IMR-90 (cell line): Measurements from ENCODE around the gene ZNF341. TPM values are rescaled to one million over a fixed set of nuclear protein-coding genes. Genes with fewer than 3 reads are reported as not detected.

Source experiments
- ATAC-seq: fragments of 200-7000 bp; cut with Tn5 transposase; 2 replicates; pipeline ENCODE4 v1.9.1; 2020; ENCODE audit warnings: low read depth, mild to moderate bottlenecking, moderate library complexity
- BruUV-seq: library from RNA; stranded (reverse); fragments of 400-500 nt; replicated peaks from 2 replicates; lab custom pipeline; 2021; lab: Mats Ljungman, UMichigan
- CTCF ChIA-PET: fragments of 300-600 bp; formaldehyde crosslinking; extraction: SDS; loops from one replicate; lab custom pipeline; 2021; ENCODE audit warnings: antibody characterized with exemption; lab: Yijun Ruan, JAX
- POLR2A ChIA-PET: fragments of 300-600 bp; sonication (Branson Sonifier 250); formaldehyde crosslinking; loops from one replicate; lab custom pipeline; 2022; ENCODE audit warnings: antibody characterized with exemption; ENCODE audit not compliant: unreplicated experiment; lab: Charles Lee
- DNase-seq: peaks from one replicate; pipeline ENCODE4 v3.0.0; 2013
- H2AFZ ChIP-seq: replicated peaks from 2 replicates; pipeline ENCODE3; 2013; ENCODE audit warnings: low read length, mild to moderate bottlenecking; ENCODE audit not compliant: poor library complexity
- H2AK5ac ChIP-seq: 2 replicates; pipeline ENCODE4 v1.6.1; 2013; ENCODE audit warnings: low read depth, low read length, inconsistent platforms
- H2AK9ac ChIP-seq: replicated peaks from 2 replicates; pipeline ENCODE3; 2013; ENCODE audit warnings: mild to moderate bottlenecking, low read depth, low read length, moderate library complexity; ENCODE audit not compliant: poor library complexity
- H2BK120ac ChIP-seq: 2 replicates; pipeline ENCODE4 v1.6.1; 2013; ENCODE audit warnings: low read depth, low read length, inconsistent platforms
- H2BK15ac ChIP-seq: 3 replicates; pipeline ENCODE4 v1.6.1; 2013; ENCODE audit warnings: low read depth, low read length, inconsistent platforms
- H2BK20ac ChIP-seq: 2 replicates; pipeline ENCODE4 v1.6.1; 2013; ENCODE audit warnings: low read depth, mild to moderate bottlenecking, inconsistent platforms, low read length, moderate library complexity
- H2BK5ac ChIP-seq: 2 replicates; pipeline ENCODE4 v1.6.1; 2013; ENCODE audit warnings: mild to moderate bottlenecking, low read depth, low read length, inconsistent platforms; ENCODE audit not compliant: poor library complexity, severe bottlenecking
- H3K14ac ChIP-seq: replicated peaks from 2 replicates; pipeline ENCODE4 v1.6.1; 2013; ENCODE audit warnings: low read depth, low read length, inconsistent platforms
- H3K18ac ChIP-seq: 2 replicates; pipeline ENCODE4 v1.6.1; 2013; ENCODE audit warnings: low read depth, low read length, control low read depth
- H3K23ac ChIP-seq: 2 replicates; pipeline ENCODE4 v1.6.1; 2013; ENCODE audit warnings: low read depth, low read length, inconsistent platforms
- H3K27ac ChIP-seq: 2 replicates; pipeline ENCODE4 v1.5.1; 2013; ENCODE audit warnings: mild to moderate bottlenecking, control low read depth, low read length; ENCODE audit not compliant: insufficient read depth
- H3K27me3 ChIP-seq: 2 replicates; pipeline ENCODE4 v1.6.1; 2013; ENCODE audit warnings: low read length; ENCODE audit not compliant: control insufficient read depth, insufficient read depth
- H3K36me3 ChIP-seq: 2 replicates; pipeline ENCODE4 v1.6.1; 2013; ENCODE audit warnings: low read length, mixed read lengths; ENCODE audit not compliant: control insufficient read depth, insufficient read depth
- H3K4ac ChIP-seq: 2 replicates; pipeline ENCODE4 v1.6.1; 2013; ENCODE audit warnings: low read depth, low read length, inconsistent platforms
- H3K4me1 ChIP-seq: 2 replicates; pipeline ENCODE4 v1.6.1; 2013; ENCODE audit warnings: low read length, mixed read lengths; ENCODE audit not compliant: control insufficient read depth, insufficient read depth
- H3K4me2 ChIP-seq: 2 replicates; pipeline ENCODE4 v1.6.1; 2013; ENCODE audit warnings: low read depth, mild to moderate bottlenecking, control low read depth, low read length, moderate library complexity
- H3K4me3 ChIP-seq: 2 replicates; pipeline ENCODE4 v1.5.1; 2013; ENCODE audit warnings: low read depth, mild to moderate bottlenecking, control low read depth, low read length, moderate library complexity; ENCODE audit not compliant: insufficient read depth
- H3K56ac ChIP-seq: 2 replicates; pipeline ENCODE4 v1.6.1; 2013; ENCODE audit warnings: low read length, inconsistent platforms; ENCODE audit not compliant: insufficient read depth; ENCODE audit errors: extremely low read depth
- H3K79me1 ChIP-seq, 2 experiments: 2 replicates each; pipeline ENCODE4 v1.6.1; 2013; ENCODE audit warnings: low read length in 2 of 2, inconsistent platforms in 1 of 2, low read depth in 1 of 2
- H3K9ac ChIP-seq: 2 replicates; pipeline ENCODE4 v1.6.1; 2013; ENCODE audit warnings: low read depth, low read length, control low read depth
- H3K9me1 ChIP-seq: 2 replicates; pipeline ENCODE4 v1.6.1; 2013; ENCODE audit warnings: low read length, inconsistent platforms; ENCODE audit not compliant: insufficient read depth
- H3K9me3 ChIP-seq: 2 replicates; pipeline ENCODE4 v1.6.1; 2013; ENCODE audit warnings: low read length; ENCODE audit not compliant: control insufficient read depth, insufficient read depth
- H4K20me1 ChIP-seq: 2 replicates; pipeline ENCODE4 v1.6.1; 2013; ENCODE audit warnings: low read length, inconsistent platforms; ENCODE audit not compliant: insufficient read depth
- H4K5ac ChIP-seq: 2 replicates; pipeline ENCODE4 v1.6.1; 2013; ENCODE audit warnings: mild to moderate bottlenecking, low read depth, low read length, control low read depth
- H4K8ac ChIP-seq, 2 experiments: 2 replicates each; pipeline ENCODE4 v1.6.1; 2013; ENCODE audit warnings: low read depth in 2 of 2, low read length in 2 of 2, control low read depth in 1 of 2, inconsistent platforms in 1 of 2
- H4K91ac ChIP-seq: 2 replicates; pipeline ENCODE4 v1.6.1; 2013; ENCODE audit warnings: low read depth, low read length, inconsistent platforms; ENCODE audit not compliant: insufficient read depth
- BHLHE40 ChIP-seq: fragments of 150-350 bp; IDR thresholded peaks from 2 replicates; pipeline ENCODE4 v1.6.1; 2016; ENCODE audit warnings: mild to moderate bottlenecking, low read depth, low read length
- CEBPB ChIP-seq: IDR thresholded peaks from 2 replicates; pipeline ENCODE4 v1.6.1; 2012; ENCODE audit warnings: low read depth, low read length, improper control_type of control experiment
- CHD1 ChIP-seq: IDR thresholded peaks from 2 replicates; pipeline ENCODE4 v1.6.1; 2012; ENCODE audit warnings: low read depth, low read length, improper control_type of control experiment
- ELK1 ChIP-seq: fragments of 150-350 bp; IDR thresholded peaks from 2 replicates; pipeline ENCODE4 v1.6.1; 2016; ENCODE audit warnings: low read depth, mild to moderate bottlenecking, low read length, moderate library complexity, borderline replicate concordance
- FOS ChIP-seq: fragments of 150-350 bp; IDR thresholded peaks from 2 replicates; pipeline ENCODE4 v1.6.1; 2016; ENCODE audit warnings: low read depth, low read length
- MAZ ChIP-seq: IDR thresholded peaks from 2 replicates; pipeline ENCODE4 v1.6.1; 2012; ENCODE audit warnings: low read depth, mild to moderate bottlenecking, low read length, improper control_type of control experiment, moderate library complexity, borderline replicate concordance
- NFE2L2 ChIP-seq: fragments of 150-350 bp; IDR thresholded peaks from 2 replicates; pipeline ENCODE4 v1.6.1; 2016; ENCODE audit warnings: low read depth, mild to moderate bottlenecking, low read length
- RAD21 ChIP-seq: IDR thresholded peaks from 2 replicates; pipeline ENCODE4 v1.6.1; 2012; ENCODE audit warnings: low read length, improper control_type of control experiment
- RFX5 ChIP-seq: IDR thresholded peaks from 2 replicates; pipeline ENCODE4 v1.8.0; 2012; ENCODE audit warnings: low read depth, mild to moderate bottlenecking, low read length, moderate library complexity
- SMC3 ChIP-seq: fragments of 150-350 bp; IDR thresholded peaks from 2 replicates; pipeline ENCODE4 v1.6.1; 2016; ENCODE audit warnings: low read depth, mild to moderate bottlenecking, antibody characterized with exemption, low read length, moderate library complexity
- WGBS, 2 experiments: methylation state at CpG; one replicate each; pipeline versions ENCODE4 v1.1.5 to v1.1.7; 2013; ENCODE audit warnings: missing lambda C conversion rate in 2 of 2; ENCODE audit not compliant: insufficient read length in 1 of 2; ENCODE audit errors: extremely low coverage in 2 of 2; 5-methylcytosine and 5-hydroxymethylcytosine counted together
- dilution Hi-C: fragments of 300-500 bp; cut with HindIII; formaldehyde crosslinking; loops from one replicate; pipeline ENCODE4 v1.14.3; 2018; ENCODE audit warnings: low sequenced_read_pairs; ENCODE audit not compliant: unreplicated experiment
- in situ Hi-C: fragments of 300-500 bp; cut with MboI; formaldehyde crosslinking; loops from 3 replicates; pipeline ENCODE4 v1.14.3; 2019; ENCODE audit warnings: low sequenced_read_pairs, inconsistent platforms, mixed read lengths
- intact Hi-C: fragments of 100-400 bp; cut with micrococcal nuclease; formaldehyde crosslinking; loops from 2 replicates; pipeline ENCODE4 v1.10.0; 2022
- polyA plus RNA-seq, 3 experiments: library from polyadenylated mRNA; depleted of rRNA; stranded (reverse); fragments of >200 nt; gene quantifications; 2 replicates each; pipeline ENCODE4 v1.2.3, GENCODE V29; 2012; ENCODE audit warnings: low replicate concordance in 1 of 3
- total RNA-seq: library from RNA; depleted of rRNA; stranded (reverse); fragments of >200 nt; gene quantifications from 2 replicates; pipeline ENCODE4 v1.2.3, GENCODE V29; 2012
- TF ChIP-seq, protein P1 (sequence below): conservative IDR thresholded peaks from 2 replicates; pipeline ENCODE4 v1.5.1; 2012; ENCODE audit warnings: mild to moderate bottlenecking, low read depth, low read length, improper control_type of control experiment

Gene ZNF341
- total and polyA plus RNA-seq, 2 of the 4 experiments (the other 2 are of a cell fraction) = 1.1 to 3.4 TPM

DNA sequence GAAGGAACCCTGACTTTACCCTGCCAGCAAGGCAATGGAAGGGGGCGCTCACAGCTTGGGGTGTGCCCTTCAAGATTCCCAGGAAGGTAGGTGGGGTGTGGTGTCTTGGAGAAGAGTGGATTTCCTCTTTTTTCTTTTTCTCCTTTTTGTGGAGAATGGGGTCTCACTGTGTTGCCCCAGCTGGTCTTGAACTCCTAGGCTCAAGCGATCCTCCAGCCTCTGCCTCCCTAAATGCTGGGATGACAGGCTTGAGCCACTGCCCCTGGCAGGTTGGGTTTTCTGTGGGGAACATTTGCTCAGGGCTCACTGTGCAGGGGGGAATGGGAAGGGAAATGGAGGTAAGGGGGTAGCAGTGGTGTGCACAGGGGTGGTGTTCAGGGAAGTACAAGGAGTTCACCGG, 4.0 kb upstream of the ZNF341 start:
- H3K4me3 ChIP-seq = no peak overlapping the region
- H2BK5ac ChIP-seq = no peak overlapping the region
- H2AK9ac ChIP-seq = peak overlapping the region; percentile 10
- peaks cover 7% of the 10 kb centered on the region; the same call in 1 of the 2 replicates for H3K9me1 ChIP-seq
- ATAC-seq = no peak
- in situ Hi-C loops (no loop called here), dilution Hi-C loops (no loop called here), intact Hi-C loops (no loop called here)
- ChIA-PET CTCF (no interaction called here), POLR2A (interaction anchor here (0.6 kb wide), 1 partner anchor 59 kb away, joined by 11 read pairs; no protein-coding TSS in a partner anchor)
- H3K14ac ChIP-seq = no peak overlapping the region
- H2AFZ ChIP-seq = no peak overlapping the region
- no peaks in the 10 kb centered on the region for H4K20me1 ChIP-seq
- no peak overlapping the region for H4K8ac ChIP-seq
- H4K91ac ChIP-seq = no peak overlapping the region
- no peak overlapping the region for H3K9ac ChIP-seq
- H3K27ac ChIP-seq = no peak overlapping the region
- H4K5ac ChIP-seq = no peak overlapping the region
- no peak overlapping the region for H2AK5ac ChIP-seq
- peaks cover 5 to 9% of the 10 kb centered on the region in 2 experiments; a peak in 3 of 4 replicates for H3K79me1 ChIP-seq
- no peak overlapping the region for H2BK120ac ChIP-seq
- H3K56ac ChIP-seq = no peak overlapping the region
- no peak overlapping the region for H2BK15ac ChIP-seq
- H3K27me3 ChIP-seq = no peaks in the 10 kb centered on the region; the same call in 1 of the 2 replicates
- H3K9me3 ChIP-seq = no peaks in the 10 kb centered on the region
- H3K23ac ChIP-seq = no peak overlapping the region
- H3K4ac ChIP-seq = no peak overlapping the region
- H3K4me2 ChIP-seq = no peak overlapping the region
- 100% methylated on average over 1 of the region's 3 CpGs; no CpG with 5 or more reads in 1 of the 2 experiments for WGBS, 2 experiments
- BruUV-seq = no TSS peak
- no peak overlapping the region for H2BK20ac ChIP-seq
- H3K36me3 ChIP-seq = no peaks in the 10 kb centered on the region
- DNase-seq = no peak
- peaks cover 9% of the 10 kb centered on the region for H3K4me1 ChIP-seq
- H3K18ac ChIP-seq = no peak overlapping the region
- TF ChIP-seq RAD21 = no peak
- TF ChIP-seq SMC3 = no peak
- TF ChIP-seq BHLHE40 = no peak
- TF ChIP-seq MAZ = no peak
- TF ChIP-seq RFX5 = no peak
- no peak for TF ChIP-seq ELK1
- TF ChIP-seq CEBPB = no peak
- TF ChIP-seq, protein P1, sequence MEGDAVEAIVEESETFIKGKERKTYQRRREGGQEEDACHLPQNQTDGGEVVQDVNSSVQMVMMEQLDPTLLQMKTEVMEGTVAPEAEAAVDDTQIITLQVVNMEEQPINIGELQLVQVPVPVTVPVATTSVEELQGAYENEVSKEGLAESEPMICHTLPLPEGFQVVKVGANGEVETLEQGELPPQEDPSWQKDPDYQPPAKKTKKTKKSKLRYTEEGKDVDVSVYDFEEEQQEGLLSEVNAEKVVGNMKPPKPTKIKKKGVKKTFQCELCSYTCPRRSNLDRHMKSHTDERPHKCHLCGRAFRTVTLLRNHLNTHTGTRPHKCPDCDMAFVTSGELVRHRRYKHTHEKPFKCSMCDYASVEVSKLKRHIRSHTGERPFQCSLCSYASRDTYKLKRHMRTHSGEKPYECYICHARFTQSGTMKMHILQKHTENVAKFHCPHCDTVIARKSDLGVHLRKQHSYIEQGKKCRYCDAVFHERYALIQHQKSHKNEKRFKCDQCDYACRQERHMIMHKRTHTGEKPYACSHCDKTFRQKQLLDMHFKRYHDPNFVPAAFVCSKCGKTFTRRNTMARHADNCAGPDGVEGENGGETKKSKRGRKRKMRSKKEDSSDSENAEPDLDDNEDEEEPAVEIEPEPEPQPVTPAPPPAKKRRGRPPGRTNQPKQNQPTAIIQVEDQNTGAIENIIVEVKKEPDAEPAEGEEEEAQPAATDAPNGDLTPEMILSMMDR = no peak
- no peak for TF ChIP-seq NFE2L2
- no peak for TF ChIP-seq CHD1
- no peak for TF ChIP-seq FOS
